Stimulated activated CD8-positive, alpha-beta memory T cell treated with anti-CD3 and anti-CD28 coated beads, Interleukin-4, amount 100 ng/mL, for 4 hours (primary cell): ENCODE data around the gene POLR3E.
"Not testable (repeated sequence)": the region's sequence is repeated elsewhere in the genome, so short reads cannot be mapped to it uniquely, and the experiment has no call there.

Source experiments
- DNase-seq, 2 donors: peaks; one replicate each; pipeline ENCODE4 v3.0.0-alpha.2; 2020; ENCODE audit warnings: low read depth in 2 of 2, low spot score in 1 of 2

POLR3E gene

GRCh38 chr16:22292320-22292719 is 4.9 kb upstream of the POLR3E start:
- no peak for DNase-seq

GRCh38 chr16:22293137-22294106 is 3.8 kb upstream of the POLR3E start:
- no peak for DNase-seq

DNA sequence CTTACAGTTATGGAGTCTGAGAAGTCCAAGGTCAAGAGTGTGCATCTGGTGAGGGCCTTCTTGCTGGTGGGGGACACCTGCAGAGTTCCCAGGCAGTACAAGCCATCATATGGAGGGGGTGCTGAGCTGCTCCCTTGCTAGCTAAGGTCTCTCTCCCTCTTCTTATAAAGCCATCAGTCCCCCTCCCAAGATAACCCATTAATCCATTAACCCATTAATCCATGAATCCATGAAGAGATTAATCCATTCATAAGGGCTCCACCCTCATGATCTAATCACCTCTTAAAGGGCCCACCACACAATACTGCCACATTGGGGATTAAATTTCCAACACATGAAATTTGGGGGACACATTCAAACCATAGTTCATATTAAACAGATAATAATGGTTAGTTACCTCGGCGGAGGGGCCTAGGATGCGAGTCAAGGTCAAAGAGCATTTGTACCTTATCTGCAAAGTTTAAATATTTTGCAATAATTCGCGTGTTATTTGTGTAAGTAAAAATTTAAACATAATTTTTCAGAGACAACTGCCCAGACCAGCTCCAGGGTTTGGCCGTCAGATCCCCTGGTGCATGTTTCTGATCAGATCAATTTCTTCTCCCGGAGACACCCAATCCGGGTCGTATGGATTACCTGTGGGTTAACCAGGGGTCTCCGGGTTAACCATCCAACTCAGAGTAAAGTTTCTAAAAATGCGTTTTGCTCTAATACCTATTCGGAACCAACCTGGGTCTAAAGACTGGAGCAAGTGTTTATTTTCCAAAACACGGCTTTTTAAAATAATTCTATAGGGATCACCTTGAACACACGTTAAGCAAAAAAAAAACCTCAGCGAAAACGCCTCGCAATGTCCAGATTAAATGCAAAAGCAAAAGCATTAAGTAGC is 740 bp upstream of the POLR3E start:
- no peak for DNase-seq

- DNase-seq: peak; percentile 34 to 45
Measured at GRCh38 chr16:22297871-22298733, 893 bp downstream of the POLR3E start.

GRCh38 chr16:22299036-22299435 is 1.8 kb downstream of the POLR3E start:
- DNase-seq: no peak

DNA sequence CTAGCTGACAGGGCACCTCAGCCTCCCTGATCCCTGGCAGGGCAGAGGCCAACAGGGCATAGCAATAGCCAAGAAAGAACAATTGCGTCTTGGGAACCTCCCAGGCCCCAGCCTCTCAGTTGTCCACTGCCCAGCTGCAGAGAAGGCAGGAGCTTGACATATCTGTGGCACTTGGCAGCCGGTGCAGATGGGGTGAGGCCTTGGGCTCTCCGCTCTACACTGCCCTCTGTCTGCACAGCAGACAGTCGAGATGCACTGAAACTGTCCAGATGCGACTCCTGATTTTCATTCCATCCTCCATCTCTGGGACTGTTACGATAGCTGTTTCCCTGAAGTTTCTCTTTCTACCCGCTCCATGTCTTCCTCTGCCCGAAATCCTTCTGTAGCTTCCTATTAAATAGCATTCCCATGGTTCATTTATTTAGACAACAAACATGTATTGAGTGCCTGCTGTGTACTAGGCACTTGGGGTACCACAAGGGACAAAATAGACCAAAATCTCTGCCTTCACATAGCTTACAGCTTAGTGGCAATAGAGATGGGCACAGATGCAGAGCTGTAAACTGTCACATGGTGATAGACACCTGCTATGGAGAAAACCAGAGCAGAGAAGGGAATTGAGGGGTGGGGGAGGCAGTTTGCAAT is 3.3 kb downstream of the POLR3E start:
- no peak for DNase-seq

- not testable (repeated sequence) for DNase-seq
Measured at GRCh38 chr16:22301423-22301822, 4.2 kb downstream of the POLR3E start.

DNA sequence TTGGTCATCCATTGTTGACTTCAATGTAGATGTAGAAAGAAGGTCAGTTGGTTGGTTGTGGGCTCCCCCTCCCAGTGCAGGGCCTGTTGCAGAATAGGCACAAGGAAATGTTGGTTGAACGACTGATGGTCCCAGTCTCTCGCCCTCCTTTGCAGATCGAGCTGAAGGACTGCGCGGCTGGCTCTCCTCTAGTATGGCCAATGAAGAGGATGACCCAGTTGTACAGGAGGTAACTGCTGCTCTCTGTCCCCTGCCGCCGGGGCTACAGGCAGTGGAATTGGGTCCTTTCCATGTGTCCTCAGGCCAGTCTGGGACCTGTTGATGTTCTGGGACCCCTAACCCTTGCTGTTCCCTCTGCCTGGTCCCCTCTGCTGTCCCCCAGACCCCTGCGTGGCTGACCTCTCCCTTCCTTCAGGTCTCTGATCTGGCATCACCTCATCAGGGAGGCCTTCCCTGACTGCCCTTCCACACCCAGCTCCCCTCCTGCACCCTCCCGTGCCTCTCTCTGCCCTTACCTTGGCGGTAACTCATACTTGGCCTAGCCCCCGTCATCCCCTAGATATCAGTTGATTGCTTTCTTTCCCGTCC is 5.7 kb downstream of the POLR3E start:
- DNase-seq: no peak

DNA sequence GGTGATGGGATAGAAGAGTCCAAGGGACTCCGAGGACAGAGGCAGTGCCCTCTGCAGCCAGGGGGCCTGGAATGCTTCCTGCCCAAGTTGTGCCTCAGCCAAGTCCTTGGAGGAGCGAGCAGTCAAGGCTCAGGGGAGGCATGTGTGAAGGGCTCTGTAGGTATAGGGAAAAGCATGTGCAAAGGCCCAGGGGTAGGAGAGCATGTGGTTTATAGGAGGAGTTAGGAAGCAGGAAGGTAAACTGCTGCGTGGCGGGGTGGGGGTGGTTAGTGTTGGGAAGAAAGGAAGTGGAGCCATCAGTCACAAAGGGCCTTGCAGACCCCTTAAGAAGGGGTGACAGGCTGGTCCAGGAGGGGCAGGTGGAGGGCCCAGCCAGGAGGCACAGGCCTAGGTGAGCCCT is 7.2 kb downstream of the POLR3E start:
- no peak for DNase-seq

DNA sequence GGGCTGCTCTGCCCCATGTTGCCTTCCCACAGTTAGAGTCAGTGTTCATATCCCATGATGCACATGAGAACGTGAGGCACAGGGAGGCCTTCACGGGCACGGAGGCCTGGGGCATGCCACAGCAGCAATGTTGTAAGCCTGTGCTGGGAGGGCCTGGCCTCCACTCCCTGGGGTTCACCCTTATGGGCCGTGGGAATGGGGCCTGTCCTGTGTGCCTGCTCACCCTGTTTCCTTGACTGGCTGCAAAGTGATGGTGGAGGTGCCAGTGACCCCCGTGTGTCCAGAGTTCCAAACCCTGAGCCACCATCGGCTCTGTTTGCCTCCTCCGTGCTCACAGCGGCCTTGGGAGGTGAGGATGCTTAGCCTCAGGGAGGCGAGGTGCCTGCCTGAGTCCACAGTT is 9.6 kb downstream of the POLR3E start:
- DNase-seq: no peak

GRCh38 chr16:22307838-22308237 is 10.6 kb downstream of the POLR3E start:
- DNase-seq: no peak

DNA sequence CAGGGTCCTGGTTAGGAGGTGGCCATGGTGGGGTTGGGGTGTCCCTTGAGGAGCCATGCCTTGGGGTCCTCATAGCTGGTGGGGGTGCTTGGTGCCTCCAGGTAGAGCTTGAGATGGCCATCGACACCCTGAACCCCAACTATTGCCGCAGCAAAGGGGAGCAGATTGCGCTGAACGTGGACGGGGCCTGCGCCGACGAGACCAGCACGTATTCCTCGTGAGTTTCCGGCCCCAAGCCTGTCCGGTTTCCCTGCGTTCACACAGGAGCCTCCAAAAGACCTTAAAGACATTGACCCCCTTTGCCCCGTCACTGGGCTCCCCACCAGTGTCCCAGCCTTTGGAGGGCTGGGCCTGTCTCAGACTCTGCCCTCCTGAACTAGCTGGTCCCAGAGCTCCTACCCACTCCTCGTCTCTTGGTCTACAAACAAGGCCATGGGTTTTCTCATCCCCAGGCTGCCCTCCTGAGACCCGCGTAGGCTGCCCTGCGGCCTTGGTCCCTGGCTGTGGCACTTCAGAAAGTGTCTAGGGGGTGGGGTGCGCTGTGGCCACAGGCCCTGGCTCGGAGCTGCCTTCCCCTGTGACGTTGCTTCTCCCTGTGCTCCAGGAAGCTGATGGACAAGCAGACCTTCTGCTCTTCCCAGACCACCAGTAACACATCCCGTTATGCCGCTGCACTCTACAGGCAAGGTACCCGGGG is 11.8 kb downstream of the POLR3E start:
- DNase-seq: no peak

GRCh38 chr16:22311520-22311919 is 14.3 kb downstream of the POLR3E start:
- no peak for DNase-seq

DNA sequence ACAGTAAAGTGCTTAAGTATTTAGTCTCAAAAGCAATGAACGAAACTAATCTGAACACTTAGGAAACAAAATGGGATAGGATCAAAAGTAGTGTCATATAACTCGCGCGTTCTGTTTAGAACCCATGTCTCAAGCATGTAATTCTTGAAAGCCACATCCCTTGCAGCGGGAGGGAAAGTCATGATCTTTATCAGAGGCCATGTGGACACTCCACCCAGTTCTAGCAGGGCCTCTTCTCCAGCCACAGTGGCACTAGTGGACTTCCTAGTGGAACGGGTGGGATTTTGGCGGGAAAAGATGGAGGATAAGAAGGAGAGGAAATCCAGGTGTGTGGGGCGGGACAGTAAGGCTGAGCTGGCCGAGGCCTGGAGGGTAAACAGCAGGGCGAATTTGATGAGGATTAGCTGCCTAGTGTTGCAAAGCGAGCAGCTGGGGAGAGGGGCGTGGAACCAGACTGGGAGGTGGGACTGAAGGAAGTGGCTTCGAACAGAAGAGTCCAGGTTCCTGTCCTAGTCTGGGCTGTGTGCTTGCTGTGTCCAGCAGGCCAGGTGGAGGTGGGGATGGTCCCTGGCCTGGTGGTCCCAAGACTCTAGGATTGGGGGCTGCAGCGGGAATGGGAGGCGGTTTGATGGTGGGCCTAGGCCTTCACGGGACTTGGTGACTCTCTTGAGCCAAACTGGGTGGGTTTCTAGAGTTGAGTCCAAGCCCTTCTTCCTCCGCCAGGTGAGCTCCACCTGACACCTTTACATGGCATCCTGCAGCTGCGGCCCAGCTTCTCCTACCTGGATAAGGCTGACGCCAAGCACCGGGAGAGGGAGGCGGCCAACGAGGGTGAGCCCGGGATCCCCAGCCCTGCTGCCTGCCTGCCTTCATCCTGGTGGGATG is 15.9 kb downstream of the POLR3E start:
- no peak for DNase-seq

DNA sequence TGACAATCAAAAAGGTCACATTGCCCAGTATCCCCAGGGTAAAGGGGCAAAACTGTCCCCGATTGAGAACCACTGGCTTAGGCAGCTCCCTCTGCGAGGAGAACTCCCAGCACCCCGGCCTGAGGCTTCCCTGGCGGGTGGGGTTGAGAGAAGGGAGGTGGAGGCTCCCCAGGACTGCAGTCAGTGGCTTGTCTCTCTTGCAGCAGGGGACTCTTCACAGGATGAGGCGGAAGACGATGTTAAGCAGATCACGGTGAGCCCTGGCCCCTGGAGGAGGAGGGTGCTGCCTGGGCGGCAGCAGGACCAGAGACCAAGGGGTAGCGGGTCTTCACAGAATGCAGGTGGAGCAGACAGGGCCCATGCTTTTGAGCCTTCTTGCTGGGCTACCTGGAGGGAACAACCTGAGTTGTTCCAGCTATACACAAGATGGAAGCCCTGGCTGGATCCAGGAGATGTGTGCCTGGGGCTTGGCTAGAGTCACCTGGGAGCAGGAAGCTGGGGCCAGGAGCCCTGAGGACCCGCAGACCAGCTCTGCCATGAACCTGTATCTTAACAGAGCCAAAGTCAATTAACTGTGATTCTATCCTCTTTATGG is 16.8 kb downstream of the POLR3E start:
- no peak for DNase-seq

GRCh38 chr16:22314661-22315626 is 17.7 kb downstream of the POLR3E start:
- DNase-seq: no peak

GRCh38 chr16:22315979-22316378 is 18.8 kb downstream of the POLR3E start:
- DNase-seq: no peak
